ENCODE results near the gene ASB6. TPM values are rescaled to one million over a fixed set of nuclear protein-coding genes. Genes with fewer than 3 reads are reported as not detected.

ASB6 gene
- total and polyA plus RNA-seq, 5 experiments from 2014 or later = 14.8 to 35.7 (median 29.1) TPM

Other genes starting within 250 kb of the ASB6 start
- gene C9orf50, start 21.1 kb downstream of the ASB6 start, total RNA-seq = not detected
- gene C9orf50, start 21.1 kb downstream of the ASB6 start, polyA plus RNA-seq = not detected
- gene NTMT1, start 16.0 kb downstream of the ASB6 start, total RNA-seq = 10 to 100 TPM; 34.5 to 35.1 TPM
- 10 to 100 TPM; 40.8 to 57.8 (median 45.2) TPM for gene NTMT1, start 16.0 kb downstream of the ASB6 start, polyA plus RNA-seq
- not detected for gene PRRX2, start 23.5 kb upstream of the ASB6 start, total RNA-seq
- gene PRRX2, start 23.5 kb upstream of the ASB6 start, polyA plus RNA-seq = not detected
- not detected for gene PTGES, start 110.9 kb upstream of the ASB6 start, total RNA-seq
- gene PTGES, start 110.9 kb upstream of the ASB6 start, polyA plus RNA-seq = under 1 TPM in 1 of 3 donors, not detected in 2; 0.16 TPM
- gene TOR1B, start 161.0 kb upstream of the ASB6 start, total RNA-seq = 10 to 100 TPM; 27.1 to 27.8 TPM
- gene TOR1B, start 161.0 kb upstream of the ASB6 start, polyA plus RNA-seq = 10 to 100 TPM; 12.3 to 20.2 (median 13.3) TPM
- gene TOR1A, start 182.0 kb upstream of the ASB6 start, total RNA-seq = 10 to 100 TPM; 33.4 to 34.3 TPM
- gene TOR1A, start 182.0 kb upstream of the ASB6 start, polyA plus RNA-seq = 10 to 100 TPM; 42.6 to 55.0 (median 47.1) TPM
- 100 to 1,000 TPM in 1 of 2 experiments, 10 to 100 TPM in 1; 98.7 to 104 TPM for gene C9orf78, start 193.1 kb upstream of the ASB6 start, total RNA-seq
- gene C9orf78, start 193.1 kb upstream of the ASB6 start, polyA plus RNA-seq = 100 to 1,000 TPM; 191 to 242 (median 222) TPM
- gene USP20, start 193.3 kb upstream of the ASB6 start, total RNA-seq = 100 to 1,000 TPM; 117 to 124 TPM
- 10 to 100 TPM; 37.1 to 76.4 (median 49.4) TPM for gene USP20, start 193.3 kb upstream of the ASB6 start, polyA plus RNA-seq

Measured in naive thymus-derived CD8-positive, alpha-beta T cell (primary cell).